IPS-18c (cell line): ENCODE data around the gene C1QTNF2.
A peak's percentile ranks its signal among the peaks of the same experiment; 100 is the strongest.

Source experiments
- H3K4me3 ChIP-seq: 2 replicates; pipeline ENCODE4 v1.7.0; 2013; ENCODE audit warnings: low read depth, mild to moderate bottlenecking, low read length, moderate library complexity; ENCODE audit not compliant: insufficient read depth
- H3K9me3 ChIP-seq: one replicate; pipeline ENCODE4 v1.6.1; 2013; ENCODE audit warnings: mild to moderate bottlenecking, low read length, moderate library complexity; ENCODE audit not compliant: control insufficient read depth, insufficient read depth

The C1QTNF2 gene

DNA sequence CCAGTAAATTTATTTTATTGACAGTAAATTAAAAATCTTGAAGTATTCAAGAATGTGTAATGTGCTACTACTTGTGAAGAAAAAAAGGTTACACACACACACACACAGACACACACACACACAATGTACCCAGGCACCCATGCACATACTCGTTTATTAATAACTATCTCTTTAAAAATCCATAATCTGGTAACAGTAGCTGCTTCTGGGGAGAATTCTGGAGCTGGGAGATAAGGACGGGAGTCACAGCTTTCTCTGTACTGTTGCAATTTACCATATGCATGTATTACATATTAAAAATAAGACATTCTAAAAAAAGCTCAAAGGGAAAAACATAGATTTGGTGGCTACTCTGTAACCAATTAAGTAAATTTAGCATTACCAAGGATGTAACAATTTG is 7.9 kb upstream of the C1QTNF2 start:
- no peaks in the 10 kb centered on the region for H3K9me3 ChIP-seq
- H3K4me3 ChIP-seq, result no peak overlapping the region

DNA sequence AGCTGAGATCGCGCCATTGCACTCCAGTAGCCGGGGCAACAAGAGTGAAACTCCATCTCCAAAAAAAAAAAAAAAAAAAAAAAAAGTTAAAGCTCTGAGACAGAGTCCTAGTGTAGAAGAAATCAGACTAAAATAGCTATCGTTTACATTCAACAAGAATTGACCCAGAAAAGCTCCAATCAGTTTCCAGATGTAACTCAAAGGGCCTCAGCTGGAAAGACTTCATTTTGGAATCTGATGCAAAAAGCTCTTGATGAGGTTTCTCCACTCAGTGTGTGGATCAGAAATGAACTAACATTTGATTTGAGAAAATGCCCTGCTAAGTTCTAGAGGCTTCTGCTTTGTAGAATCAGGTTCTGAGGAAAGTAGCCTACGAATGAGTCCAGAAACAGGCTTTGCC is 7.2 kb upstream of the C1QTNF2 start:
- H3K4me3 ChIP-seq, result no peak overlapping the region
- no peaks in the 10 kb centered on the region for H3K9me3 ChIP-seq

DNA sequence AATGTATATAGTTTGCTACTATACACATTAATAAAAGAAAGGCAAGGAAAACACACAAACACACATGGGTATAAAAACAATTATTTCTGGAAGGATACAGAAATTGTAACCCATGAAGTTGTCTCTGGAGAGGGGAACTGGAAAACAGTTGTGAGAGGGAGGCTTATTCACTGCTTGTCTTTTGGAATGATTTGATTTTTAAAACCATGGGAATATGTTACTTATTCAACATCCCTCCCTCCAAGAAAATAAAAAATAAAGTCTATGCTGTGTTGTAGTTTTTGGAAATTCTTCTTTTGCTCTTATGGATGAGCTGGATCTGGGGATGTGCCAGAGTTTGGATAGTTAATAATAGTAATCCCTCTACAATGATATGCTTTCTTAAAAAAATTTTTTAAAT is 6.0 kb upstream of the C1QTNF2 start:
- H3K4me3 ChIP-seq, result no peak overlapping the region

DNA sequence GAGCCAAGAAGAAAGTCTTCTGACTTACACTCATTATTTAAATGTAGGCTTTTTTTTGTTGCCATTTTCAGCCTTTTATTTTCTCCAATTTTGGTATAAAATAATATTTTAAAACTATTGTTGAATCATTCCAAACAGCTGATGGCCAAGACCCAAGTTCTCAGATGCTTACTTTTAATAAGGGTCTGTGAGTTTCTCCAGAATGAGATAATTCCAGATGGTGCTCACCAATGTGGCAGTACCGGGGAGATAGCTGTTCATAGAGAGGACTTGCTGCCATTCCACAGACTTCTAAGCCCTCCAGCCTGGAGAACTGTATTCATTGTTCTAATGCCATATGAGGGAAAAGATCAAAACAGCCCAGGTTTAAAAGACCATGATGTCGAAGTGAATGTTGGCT is 5.3 kb upstream of the C1QTNF2 start:
- H3K9me3 ChIP-seq, result no peaks in the 10 kb centered on the region
- no peak overlapping the region for H3K4me3 ChIP-seq

More for the DNA sequence above, 6.0 kb upstream of the C1QTNF2 start:
- no peaks in the 10 kb centered on the region for H3K9me3 ChIP-seq

DNA sequence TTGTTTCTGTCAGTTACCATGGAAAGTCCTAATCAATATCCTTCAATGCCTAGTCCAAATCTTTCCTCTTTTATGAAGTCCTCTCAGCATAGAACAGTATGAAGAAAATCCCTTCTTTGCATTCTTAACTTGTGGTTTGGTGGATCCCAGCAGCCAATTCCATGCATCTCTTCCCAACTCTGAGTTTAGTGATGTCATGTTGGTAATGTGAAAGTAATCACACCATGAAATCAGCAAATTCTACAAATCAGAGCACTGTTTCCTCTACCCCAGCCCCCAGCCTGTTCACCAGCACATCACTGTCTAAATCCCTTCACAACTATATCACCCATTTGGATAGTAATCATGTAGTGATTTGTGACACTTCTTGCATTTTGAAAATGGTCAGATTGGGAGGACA is 4.7 kb upstream of the C1QTNF2 start:
- Histone ChIP-seq H3K4me3 (no peak overlapping the region), H3K9me3 (no peaks in the 10 kb centered on the region)

DNA sequence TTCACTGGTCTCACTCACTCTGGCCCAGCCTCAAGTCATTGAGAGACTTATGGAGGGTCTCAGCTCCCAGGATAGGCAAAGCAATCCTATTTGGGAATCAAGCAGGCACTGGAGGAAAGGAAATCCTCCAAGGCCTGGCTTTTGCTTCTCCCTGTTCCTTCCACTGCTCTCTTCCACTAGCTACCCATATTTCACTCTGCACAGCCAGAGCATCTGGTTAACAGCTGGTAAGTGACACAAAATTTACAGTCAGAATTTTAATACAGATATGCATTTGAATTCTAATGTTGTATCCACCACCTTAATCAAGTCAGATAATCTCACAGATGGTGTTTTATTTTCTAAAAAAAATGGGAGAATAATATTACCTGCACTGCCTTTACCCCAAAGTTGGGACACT is 868 bp upstream of the C1QTNF2 start:
- no peak overlapping the region for H3K4me3 ChIP-seq

DNA sequence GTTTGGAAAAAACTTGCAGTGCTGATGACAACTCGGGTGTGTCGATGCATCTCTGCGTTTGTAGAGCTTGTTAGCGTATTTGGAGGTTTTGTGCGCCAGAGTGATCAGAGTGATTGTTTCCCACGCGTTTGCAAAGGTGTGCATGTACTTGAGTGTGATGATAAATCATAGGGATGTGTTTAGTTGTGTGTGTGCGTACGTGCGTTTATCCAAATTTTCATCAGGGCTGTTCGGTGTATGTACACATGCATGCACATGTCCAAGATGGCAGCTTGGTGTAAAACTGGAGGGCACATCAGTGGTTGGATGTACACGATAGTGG is 248 bp upstream of the C1QTNF2 start:
- Histone ChIP-seq H3K4me3 (peak overlapping the region; percentile 40; the same call in 1 of the 2 replicates), H3K9me3 (no peaks in the 10 kb centered on the region)

More for the DNA sequence above, 868 bp upstream of the C1QTNF2 start:
- H3K9me3 ChIP-seq, result no peaks in the 10 kb centered on the region

DNA sequence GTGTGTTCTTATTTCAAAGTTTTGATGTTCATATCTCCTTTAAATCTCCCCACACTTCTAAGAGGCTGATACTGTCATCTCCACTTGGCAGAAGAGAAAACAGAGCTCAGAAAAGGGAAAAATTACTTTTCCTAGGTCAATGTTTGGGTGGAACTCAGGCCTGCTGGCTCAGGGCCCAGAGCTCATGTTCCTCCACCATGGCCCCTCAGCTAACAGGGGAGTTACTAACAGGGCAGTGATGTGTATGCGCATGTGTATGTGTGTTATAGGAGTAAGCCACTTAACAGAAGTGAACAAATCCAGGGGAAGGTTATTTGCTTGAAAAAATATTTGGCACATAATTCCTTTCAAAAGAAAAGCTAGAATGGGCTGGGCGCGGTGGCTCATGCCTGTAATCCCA is 2.5 kb downstream of the C1QTNF2 start:
- H3K4me3 ChIP-seq, result no peak overlapping the region
- peaks cover 2% of the 10 kb centered on the region for H3K9me3 ChIP-seq

DNA sequence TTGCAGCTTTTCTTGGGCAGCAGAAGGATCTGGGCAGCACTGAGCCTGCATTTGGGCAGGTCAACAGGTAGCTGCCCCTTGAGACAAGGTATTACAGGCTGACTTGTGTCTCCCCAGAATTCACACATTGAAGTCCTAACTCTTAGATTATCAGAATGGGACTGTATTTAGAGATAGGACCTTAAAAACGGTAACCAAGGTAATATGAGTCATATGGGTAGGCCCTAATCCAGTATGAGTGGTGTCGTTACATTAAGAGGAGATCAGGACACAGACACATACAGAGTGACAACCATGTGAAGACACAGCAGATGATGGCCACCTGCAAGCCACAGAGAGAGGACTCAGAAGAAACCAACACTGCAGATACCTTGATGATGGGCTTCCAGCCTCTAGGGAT is 3.2 kb downstream of the C1QTNF2 start:
- peaks cover 2% of the 10 kb centered on the region for H3K9me3 ChIP-seq
- H3K4me3 ChIP-seq, result no peak overlapping the region

DNA sequence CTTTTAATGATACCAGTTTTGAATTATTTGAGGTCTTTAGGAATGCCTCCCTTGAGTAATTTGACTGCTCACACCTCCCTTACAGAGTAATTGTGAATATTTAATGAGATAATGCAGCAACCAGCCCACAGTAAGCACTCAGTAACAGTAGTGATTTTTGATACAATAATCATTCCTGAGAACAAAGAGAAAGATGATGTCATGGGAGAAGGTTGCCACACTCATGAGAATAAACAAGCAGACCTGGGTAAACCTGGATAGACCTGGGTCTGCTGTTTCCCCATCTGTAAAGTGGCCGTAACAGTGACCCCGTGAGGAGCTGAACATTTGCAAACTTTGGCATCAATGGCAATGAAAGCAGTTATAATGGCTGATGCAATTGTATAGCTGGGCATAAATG is 4.2 kb downstream of the C1QTNF2 start:
- Histone ChIP-seq H3K9me3 (peaks cover 2% of the 10 kb centered on the region), H3K4me3 (no peak overlapping the region)

- Histone ChIP-seq H3K9me3 (peaks cover 2% of the 10 kb centered on the region), H3K4me3 (no peak overlapping the region)
Measured at GRCh38 chr5:160363660-160364395, 6.6 kb downstream of the C1QTNF2 start.

GRCh38 chr5:160363211-160363610 is 7.2 kb downstream of the C1QTNF2 start:
- H3K4me3 ChIP-seq, result no peak overlapping the region
- H3K9me3 ChIP-seq, result peaks cover 2% of the 10 kb centered on the region

GRCh38 chr5:160361624-160362228 is 8.7 kb downstream of the C1QTNF2 start:
- Histone ChIP-seq H3K9me3 (peaks cover 2% of the 10 kb centered on the region), H3K4me3 (no peak overlapping the region)

- Histone ChIP-seq H3K9me3 (peaks cover 2% of the 10 kb centered on the region), H3K4me3 (no peak overlapping the region)
Measured at GRCh38 chr5:160360310-160360709, 10.1 kb downstream of the C1QTNF2 start.

- Histone ChIP-seq H3K4me3 (no peak overlapping the region), H3K9me3 (peaks cover 2% of the 10 kb centered on the region)
Measured at GRCh38 chr5:160359816-160360215, 10.6 kb downstream of the C1QTNF2 start.

- Histone ChIP-seq H3K9me3 (peaks cover 2% of the 10 kb centered on the region), H3K4me3 (no peak overlapping the region)
Measured at GRCh38 chr5:160359242-160359641, 11.2 kb downstream of the C1QTNF2 start.

- Histone ChIP-seq H3K9me3 (no peaks in the 10 kb centered on the region), H3K4me3 (no peak overlapping the region)
Measured at GRCh38 chr5:160357861-160358411, 12.5 kb downstream of the C1QTNF2 start.

GRCh38 chr5:160357394-160357793 is 13.0 kb downstream of the C1QTNF2 start:
- no peak overlapping the region for H3K4me3 ChIP-seq
- no peaks in the 10 kb centered on the region for H3K9me3 ChIP-seq
